GM23248 (cell line): ENCODE data around the gene ZFYVE26. TPM values are rescaled to one million over a fixed set of nuclear protein-coding genes. Genes with fewer than 3 reads are reported as not detected.

Source experiments
- DNase-seq: peaks from one replicate; pipeline ENCODE4 v3.0.0-alpha.2; 2015
- H2AFZ ChIP-seq: fragments of 200-600 bp; sonication (generic); 2 replicates; pipeline ENCODE4 v1.6.1; 2016; ENCODE audit warnings: antibody characterized with exemption
- H3F3A ChIP-seq: fragments of 200-600 bp; sonication (generic); 2 replicates; pipeline ENCODE4 v1.6.1; 2016; ENCODE audit warnings: mild to moderate bottlenecking, antibody characterized with exemption, mixed run types; ENCODE audit not compliant: insufficient read depth
- H3K27ac ChIP-seq: fragments of 200-600 bp; sonication (generic); 2 replicates; pipeline ENCODE4 v1.5.1; 2016; ENCODE audit warnings: mild to moderate bottlenecking
- H3K27me3 ChIP-seq: fragments of 200-600 bp; sonication (generic); replicated peaks from 2 replicates; pipeline ENCODE4 v1.6.1; 2016; ENCODE audit warnings: mild to moderate bottlenecking; ENCODE audit not compliant: insufficient read depth
- H3K36me3 ChIP-seq: fragments of 200-600 bp; sonication (generic); 2 replicates; pipeline ENCODE4 v1.6.1; 2016; ENCODE audit warnings: low read depth, mild to moderate bottlenecking
- H3K4me1 ChIP-seq: fragments of 200-600 bp; sonication (generic); 2 replicates; pipeline ENCODE4 v1.6.1; 2016; ENCODE audit warnings: mild to moderate bottlenecking; ENCODE audit not compliant: insufficient read depth
- H3K4me2 ChIP-seq: fragments of 200-600 bp; sonication (generic); one replicate; pipeline ENCODE4 v1.6.1; 2016; ENCODE audit warnings: mild to moderate bottlenecking; ENCODE audit not compliant: unreplicated experiment
- H3K4me3 ChIP-seq: fragments of 200-600 bp; sonication (generic); 2 replicates; pipeline ENCODE4 v1.5.1; 2016; ENCODE audit warnings: mild to moderate bottlenecking
- H3K79me2 ChIP-seq: fragments of 200-600 bp; sonication (generic); 2 replicates; pipeline ENCODE4 v1.6.1; 2016; ENCODE audit warnings: mild to moderate bottlenecking; ENCODE audit not compliant: insufficient read depth
- H3K9ac ChIP-seq: fragments of 200-600 bp; sonication (generic); 2 replicates; pipeline ENCODE4 v1.6.1; 2016; ENCODE audit warnings: mild to moderate bottlenecking
- H3K9me2 ChIP-seq: fragments of 200-600 bp; sonication (generic); 2 replicates; pipeline ENCODE4 v1.6.1; 2016; ENCODE audit warnings: mixed run types, mild to moderate bottlenecking, moderate library complexity; ENCODE audit not compliant: insufficient read depth
- H3K9me3 ChIP-seq: fragments of 200-600 bp; sonication (generic); one replicate; pipeline ENCODE4 v1.6.1; 2017; ENCODE audit warnings: low read depth
- H4K20me1 ChIP-seq: fragments of 200-600 bp; sonication (generic); 2 replicates; pipeline ENCODE4 v1.6.0; 2016; ENCODE audit not compliant: insufficient read depth
- EZH2 ChIP-seq: fragments of 200-600 bp; sonication (generic); IDR thresholded peaks from 2 replicates; pipeline ENCODE4 v1.6.1; 2018; ENCODE audit warnings: antibody characterized with exemption, mild to moderate bottlenecking; ENCODE audit not compliant: insufficient read depth, poor library complexity, severe bottlenecking
- EZH2phosphoT487 ChIP-seq: fragments of 200-600 bp; sonication (generic); IDR thresholded peaks from 2 replicates; pipeline ENCODE4 v1.6.1; 2018; ENCODE audit warnings: antibody characterized with exemption, moderate library complexity, mild to moderate bottlenecking, low read depth; ENCODE audit not compliant: insufficient read depth
- WGBS, 2 experiments: methylation state at CpG; one replicate each; pipeline ENCODE4 v1.1.6; 2015 to 2017; ENCODE audit warnings: low lambda C conversion rate in 2 of 2, low coverage in 1 of 2; ENCODE audit errors: missing lambda C conversion rate in 2 of 2; 5-methylcytosine and 5-hydroxymethylcytosine counted together
- in situ Hi-C: fragments of 300-500 bp; cut with MboI; formaldehyde crosslinking; loops from 2 replicates; pipeline ENCODE4 v1.15.0; 2020
- polyA plus RNA-seq: library from polyadenylated mRNA; unstranded; fragments of >200 nt; fragmentation: Nextera tagmentation; extraction: Ambion mirVana; gene quantifications from 2 replicates; pipeline ENCODE4 v1.2.1, GENCODE V29; 2016
- total RNA-seq: library from RNA; depleted of rRNA; stranded (reverse); fragments of >200 nt; shearing (Covaris generic); gene quantifications from 2 replicates; pipeline ENCODE4 v1.2.3, GENCODE V29; 2014

The ZFYVE26 gene
- total and polyA plus RNA-seq, 2 experiments from 2014 or later: 2.7 to 10.8 TPM

- H3K4me2 ChIP-seq: no peak overlapping the region
- TF ChIP-seq EZH2phosphoT487 (no peak), EZH2 (no peak)
- no peaks in the 10 kb centered on the region for H3K27me3 ChIP-seq
- no peak for DNase-seq
- no peaks in the 10 kb centered on the region for H3F3A ChIP-seq
- H3K4me3 ChIP-seq: no peak overlapping the region
- no peak overlapping the region for H3K9ac ChIP-seq
- no peaks in the 10 kb centered on the region for H3K9me3 ChIP-seq
- in situ Hi-C loops: no loop called here
- H3K27ac ChIP-seq: no peak overlapping the region
- H3K79me2 ChIP-seq: no peaks in the 10 kb centered on the region
- H2AFZ ChIP-seq: no peak overlapping the region
- H3K9me2 ChIP-seq: no peaks in the 10 kb centered on the region
- peaks cover 11% of the 10 kb centered on the region; the same call in 1 of the 2 replicates for H3K4me1 ChIP-seq
- 77 to 81% methylated on average over 2 of the region's 2 CpGs for WGBS, 2 experiments
- no peaks in the 10 kb centered on the region for H3K36me3 ChIP-seq
- no peaks in the 10 kb centered on the region for H4K20me1 ChIP-seq
Measured at GRCh38 chr14:67856827-67857226, 40.4 kb upstream of the ZFYVE26 start.

- Histone ChIP-seq H3F3A (no peaks in the 10 kb centered on the region), H3K79me2 (no peaks in the 10 kb centered on the region), H3K27ac (no peak overlapping the region), H3K36me3 (no peaks in the 10 kb centered on the region), H3K9ac (no peak overlapping the region), H3K4me3 (no peak overlapping the region), H2AFZ (no peak overlapping the region), H3K9me2 (no peaks in the 10 kb centered on the region), H3K27me3 (no peaks in the 10 kb centered on the region), H3K4me2 (no peak overlapping the region), H3K9me3 (no peaks in the 10 kb centered on the region), H3K4me1 (no peaks in the 10 kb centered on the region), H4K20me1 (no peaks in the 10 kb centered on the region)
- no peak for DNase-seq
- WGBS, 2 experiments: 96 to 97% methylated on average over 3 of the region's 3 CpGs
- no peak for TF ChIP-seq EZH2phosphoT487
- no peak for TF ChIP-seq EZH2
- in situ Hi-C loops: no loop called here
Measured at GRCh38 chr14:67853715-67854114, 37.3 kb upstream of the ZFYVE26 start.

- no peak for DNase-seq
- in situ Hi-C loops: no loop called here
- Histone ChIP-seq H3K4me1 (no peaks in the 10 kb centered on the region), H3K79me2 (no peaks in the 10 kb centered on the region), H3K4me3 (no peak overlapping the region), H3F3A (no peaks in the 10 kb centered on the region), H2AFZ (no peak overlapping the region), H4K20me1 (no peaks in the 10 kb centered on the region), H3K27ac (no peak overlapping the region), H3K9me2 (no peaks in the 10 kb centered on the region), H3K27me3 (no peaks in the 10 kb centered on the region), H3K4me2 (no peak overlapping the region), H3K9me3 (no peaks in the 10 kb centered on the region), H3K36me3 (no peaks in the 10 kb centered on the region), H3K9ac (no peak overlapping the region)
- TF ChIP-seq EZH2phosphoT487 (no peak), EZH2 (no peak)
Measured at GRCh38 chr14:67852926-67853604, 36.7 kb upstream of the ZFYVE26 start.

GRCh38 chr14:67851785-67852410 lies 35.5 kb upstream of the ZFYVE26 start:
- no peaks in the 10 kb centered on the region for H4K20me1 ChIP-seq
- H3K79me2 ChIP-seq: no peaks in the 10 kb centered on the region
- 95% methylated on average over 9 of the region's 9 CpGs for WGBS, 2 experiments
- no peak for DNase-seq
- no peaks in the 10 kb centered on the region for H3K27me3 ChIP-seq
- H3K4me2 ChIP-seq: no peak overlapping the region
- H3K9me3 ChIP-seq: no peaks in the 10 kb centered on the region
- no peak overlapping the region for H2AFZ ChIP-seq
- H3K9me2 ChIP-seq: no peaks in the 10 kb centered on the region
- H3K36me3 ChIP-seq: no peaks in the 10 kb centered on the region
- no peak overlapping the region for H3K9ac ChIP-seq
- H3K27ac ChIP-seq: no peak overlapping the region
- in situ Hi-C loops: no loop called here
- H3K4me1 ChIP-seq: no peaks in the 10 kb centered on the region
- no peak for TF ChIP-seq EZH2
- TF ChIP-seq EZH2phosphoT487: no peak
- no peaks in the 10 kb centered on the region for H3F3A ChIP-seq
- H3K4me3 ChIP-seq: no peak overlapping the region
